Measurements from ENCODE around the gene SPTBN5.

GRCh38 chr15:41812820-41813375 lies 81.0 kb downstream of the SPTBN5 start:
- no peak for TF ChIP-seq POLR2A (IDR thresholded peaks at IDR 0.05)
- TF ChIP-seq CTCF (IDR thresholded peaks at IDR 0.05) = no peak
